ENCODE results near the gene LINC00632.

LINC00632 gene

DNA sequence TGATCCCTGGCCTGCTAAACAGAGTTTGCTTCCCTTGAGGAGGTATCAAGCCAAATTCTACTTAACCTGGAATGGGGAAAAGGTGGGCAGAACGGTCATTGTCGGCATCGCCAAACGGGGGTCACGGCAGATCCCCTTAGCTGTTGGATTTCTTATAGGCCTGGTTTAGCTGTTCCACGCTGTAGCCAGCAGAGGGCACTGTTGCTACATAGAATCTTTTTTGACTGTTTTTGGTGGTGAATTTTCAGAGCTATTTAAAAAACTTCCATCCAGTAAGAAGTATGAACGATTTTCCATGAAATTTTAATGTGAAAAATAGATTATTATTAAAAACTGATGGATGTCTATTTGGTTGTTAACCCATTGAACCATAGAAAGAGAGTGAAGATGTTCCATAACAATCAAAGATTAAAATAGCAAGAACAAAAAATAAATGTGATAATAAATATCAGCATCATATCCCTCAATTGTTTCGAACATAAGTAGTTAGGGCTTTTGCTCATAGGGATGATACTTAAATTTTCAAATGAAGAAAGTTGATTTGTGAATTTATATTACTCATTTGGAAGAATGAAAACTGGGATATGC is 56.6 kb downstream of the LINC00632 start:
- DNase-seq = no peak

GRCh38 chrX:140767646-140768045 is 58.1 kb downstream of the LINC00632 start:
- no peak for DNase-seq

- DNase-seq = no peak
These were observed 65.7 kb downstream of the LINC00632 start for GRCh38 chrX:140775211-140775610.

GRCh38 chrX:140776320-140776719 is 66.8 kb downstream of the LINC00632 start:
- no peak for DNase-seq

DNA sequence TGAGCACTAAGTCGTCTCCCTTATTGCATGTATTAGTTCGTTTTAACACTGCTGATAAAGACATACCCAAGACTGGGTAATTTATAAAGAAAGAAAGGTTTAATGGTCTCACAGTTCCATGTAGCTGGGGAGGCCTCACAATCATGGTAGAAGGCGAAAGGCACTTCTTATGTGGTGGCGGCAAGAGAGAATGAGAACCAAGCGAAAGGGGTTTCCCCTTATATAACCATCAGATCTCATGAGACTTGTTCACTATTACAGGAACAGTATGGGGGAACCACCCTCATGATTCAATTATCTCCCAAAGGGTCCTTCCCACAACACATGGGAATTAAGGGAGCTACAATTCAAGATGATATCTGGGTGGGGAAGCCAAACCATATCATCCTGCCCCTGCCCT is 85.1 kb downstream of the LINC00632 start:
- DNase-seq = no peak

DNA sequence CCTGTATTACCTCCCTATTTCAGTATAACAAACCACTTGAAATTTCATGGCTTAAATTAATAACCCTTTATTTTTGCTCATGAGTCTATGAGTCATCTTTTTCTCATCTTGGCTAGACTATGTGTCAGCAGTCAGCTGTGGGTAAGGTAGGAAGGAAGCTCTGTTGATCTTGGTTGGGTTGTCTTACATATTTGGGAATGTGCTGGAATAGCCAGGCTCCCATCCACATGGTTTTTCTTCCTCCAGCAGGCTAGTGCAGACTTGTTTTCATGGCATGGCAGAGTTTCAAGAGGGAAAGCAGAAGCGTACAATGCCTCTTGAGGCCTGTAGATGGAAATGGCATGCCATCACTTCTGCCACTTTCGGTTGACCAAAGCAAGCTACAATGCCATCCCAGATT is 89.7 kb downstream of the LINC00632 start:
- no peak for DNase-seq

DNA sequence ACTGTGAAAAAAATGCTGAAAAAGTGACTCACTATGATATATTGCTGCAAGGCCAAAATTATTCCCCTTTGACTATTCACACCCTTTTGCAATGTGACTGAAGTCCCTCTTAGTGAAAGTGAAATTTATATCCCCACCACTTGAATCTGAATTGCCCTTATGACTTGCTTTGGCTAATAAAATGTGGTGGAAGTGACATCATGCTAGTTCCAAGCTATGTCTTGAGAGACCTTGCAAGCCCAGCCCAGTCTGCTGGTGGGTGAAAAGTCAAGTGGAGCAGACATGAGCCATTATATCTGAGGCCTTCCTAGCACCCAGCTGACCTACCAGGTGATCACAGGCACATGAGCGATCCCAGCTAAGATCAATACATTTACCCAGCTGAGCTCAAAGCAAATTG is 94.7 kb downstream of the LINC00632 start:
- no peak for DNase-seq

DNA sequence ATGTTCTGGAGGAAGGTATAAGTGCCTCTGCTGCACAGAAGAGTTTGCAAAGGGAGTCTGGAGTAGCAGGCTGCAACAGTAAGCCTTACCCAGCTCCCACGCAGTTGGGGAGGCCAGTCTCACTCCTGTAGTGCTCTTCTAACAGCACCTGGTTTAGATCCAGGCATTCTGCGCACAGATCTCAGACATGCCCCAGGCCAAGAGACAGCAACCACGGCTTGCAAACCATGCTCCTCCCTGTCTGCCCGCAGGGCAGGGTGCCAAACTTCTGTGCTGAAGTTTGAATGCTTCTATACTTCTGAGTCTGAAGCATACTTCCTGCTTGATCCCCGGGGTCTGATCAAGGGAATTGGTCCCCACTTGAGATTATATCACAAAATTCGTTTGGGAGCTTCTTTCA is 106.3 kb downstream of the LINC00632 start:
- DNase-seq = no peak

DNA sequence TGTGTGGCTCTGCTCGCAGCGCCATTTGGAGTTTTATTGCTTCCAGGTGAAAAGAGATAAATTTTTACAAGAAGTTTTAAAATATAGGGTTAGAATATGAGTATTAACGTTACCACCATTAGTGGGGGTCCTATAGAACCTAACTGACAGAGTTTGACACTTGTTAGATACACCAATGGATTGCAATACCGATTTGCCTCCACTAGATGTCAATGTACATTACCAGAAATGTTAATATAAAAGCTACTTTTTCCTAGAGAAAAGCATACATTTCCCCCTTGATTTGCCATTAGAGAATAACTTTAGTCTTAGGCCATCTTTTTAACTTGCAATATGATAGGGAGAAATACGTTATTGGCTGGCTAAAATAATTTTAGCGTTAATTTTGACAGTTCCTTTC is 108.4 kb downstream of the LINC00632 start:
- no peak for DNase-seq

GRCh38 chrX:140821280-140821679 is 111.7 kb downstream of the LINC00632 start:
- no peak for DNase-seq

DNA sequence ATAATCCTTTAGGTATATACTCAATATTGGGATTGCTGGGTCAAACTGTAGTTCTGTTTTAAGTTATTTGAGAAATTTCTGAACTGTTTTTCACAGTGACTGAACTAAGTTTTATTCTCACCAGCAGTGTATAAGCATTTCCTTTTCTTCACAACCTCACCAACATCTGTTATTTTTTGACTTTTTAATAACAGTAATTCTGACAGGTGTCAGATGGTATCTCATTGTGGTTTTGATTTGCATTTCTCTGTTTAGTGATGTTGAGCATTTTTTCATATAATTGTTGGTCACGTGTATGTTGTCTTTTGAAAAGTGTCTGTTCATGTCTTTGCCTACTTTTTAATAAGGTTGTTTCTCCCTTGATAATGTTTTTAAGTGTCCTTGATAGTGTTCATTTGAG is 112.6 kb downstream of the LINC00632 start:
- DNase-seq = no peak

DNA sequence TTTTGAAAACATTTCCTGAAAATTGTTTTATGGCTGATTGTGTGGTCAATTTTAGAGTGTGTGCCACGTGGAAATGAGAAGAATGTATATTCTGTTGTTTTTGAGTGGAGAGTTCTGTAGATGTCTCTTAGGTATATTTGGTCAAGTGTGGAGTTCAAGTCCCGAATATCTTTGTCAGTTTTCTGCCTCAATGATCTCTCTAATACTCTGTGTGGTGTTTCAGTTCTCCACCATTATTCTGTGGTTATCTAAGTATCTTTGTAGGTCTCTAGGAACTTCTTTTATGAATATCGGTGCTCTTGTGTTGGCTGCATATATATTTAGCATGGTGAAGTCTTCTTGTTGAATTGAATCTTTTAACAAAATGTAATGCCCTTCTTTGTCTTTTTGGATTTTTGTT is 113.3 kb downstream of the LINC00632 start:
- no peak for DNase-seq

- no peak for DNase-seq
These were observed 127.3 kb downstream of the LINC00632 start for GRCh38 chrX:140836874-140837273.
